SK-N-SH (cell line): ENCODE results near the gene MAPK1. TPM values are rescaled to one million over a fixed set of nuclear protein-coding genes. Genes with fewer than 3 reads are reported as not detected.
"Not testable (repeated sequence)": the region's sequence is repeated elsewhere in the genome, so short reads cannot be mapped to it uniquely, and the experiment has no call there.

Source experiments
- CTCF ChIA-PET: fragments of 300-600, 350-600 bp; formaldehyde crosslinking; extraction: SDS; loops from one replicate; lab custom pipeline; 2021; lab: Yijun Ruan, JAX
- POLR2A ChIA-PET: fragments of 350-600 bp; sonication (Branson Sonifier 250); formaldehyde crosslinking; extraction: SDS; loops from one replicate; lab custom pipeline; 2020; ENCODE audit warnings: antibody characterized with exemption, inconsistent platforms; lab: Yijun Ruan, JAX
- DNase-seq: peaks from one replicate; pipeline ENCODE4 v3.0.0; 2012
- H2AFZ ChIP-seq: fragments of 200-600 bp; sonication (generic); 2 replicates; pipeline ENCODE4 v1.8.1; 2016; ENCODE audit warnings: antibody characterized with exemption, mild to moderate bottlenecking, low read depth
- H3F3A ChIP-seq: fragments of 200-600 bp; sonication (generic); replicated peaks from 2 replicates; pipeline ENCODE3; 2016; ENCODE audit warnings: antibody characterized with exemption, mild to moderate bottlenecking; ENCODE audit not compliant: insufficient read depth
- H3K27ac ChIP-seq, 2 experiments: fragments of 200-500 bp in 1 of 2; fragments of 200-600 bp in 1 of 2; sonication (Bioruptor generic) in 1 of 2; sonication (generic), shearing (Covaris generic) in 1 of 2; 2 replicates each; pipeline versions ENCODE4 v1.5.1 to v1.6.1; 2014 to 2016; ENCODE audit warnings: low read depth in 2 of 2, inconsistent platforms in 1 of 2, low read length in 1 of 2, mild to moderate bottlenecking in 1 of 2, mixed read lengths in 1 of 2
- H3K27me3 ChIP-seq: fragments of 200-600 bp; sonication (generic), shearing (Covaris generic); 2 replicates; pipeline ENCODE4 v1.6.1; 2016; ENCODE audit warnings: mixed run types; ENCODE audit not compliant: insufficient read depth
- H3K36me3 ChIP-seq, 2 experiments: fragments of 200-500 bp in 1 of 2; fragments of 200-600 bp in 1 of 2; sonication (Bioruptor generic) in 1 of 2; sonication (generic) in 1 of 2; replicated peaks in 1 of 2; 2 replicates each; pipeline versions ENCODE3 to v1.5.1; 2014 to 2016; ENCODE audit warnings: low read length in 1 of 2, mild to moderate bottlenecking in 1 of 2; ENCODE audit not compliant: insufficient read depth in 2 of 2, control insufficient read depth in 1 of 2
- H3K4me1 ChIP-seq, 2 experiments: fragments of 200-500 bp in 1 of 2; fragments of 200-600 bp in 1 of 2; sonication (Bioruptor generic) in 1 of 2; sonication (generic), shearing (Covaris generic) in 1 of 2; 2 replicates each; pipeline versions ENCODE4 v1.5.1 to v1.6.1; 2014 to 2016; ENCODE audit warnings: low read depth in 1 of 2, low read length in 1 of 2, mixed run types in 1 of 2; ENCODE audit not compliant: insufficient read depth in 2 of 2, control insufficient read depth in 1 of 2
- H3K4me2 ChIP-seq: fragments of 200-600 bp; sonication (generic), shearing (Covaris generic); 2 replicates; pipeline ENCODE4 v1.6.1; 2017; ENCODE audit warnings: mixed run types
- H3K4me3 ChIP-seq, 2 experiments: fragments of 200-500 bp in 1 of 2; fragments of 200-600 bp in 1 of 2; sonication (Bioruptor generic) in 1 of 2; sonication (generic), shearing (Covaris generic) in 1 of 2; 2 replicates each; pipeline versions ENCODE4 v1.5.1 to v1.8.1; 2014 to 2016; ENCODE audit warnings: low read depth in 2 of 2, inconsistent platforms in 1 of 2, low read length in 1 of 2, mild to moderate bottlenecking in 1 of 2, mixed read lengths in 1 of 2, moderate library complexity in 1 of 2
- H3K79me2 ChIP-seq: fragments of 200-600 bp; sonication (generic); 2 replicates; pipeline ENCODE4 v1.8.1; 2017; ENCODE audit warnings: mild to moderate bottlenecking; ENCODE audit not compliant: insufficient read depth
- H3K9ac ChIP-seq: fragments of 200-600 bp; sonication (generic); 2 replicates; pipeline ENCODE4 v1.6.1; 2017; ENCODE audit warnings: mixed run types
- H3K9me2 ChIP-seq: fragments of 200-600 bp; sonication (generic); 2 replicates; pipeline ENCODE4 v1.6.1; 2017; ENCODE audit warnings: mixed run types
- H3K9me3 ChIP-seq: fragments of 200-600 bp; sonication (generic); 2 replicates; pipeline ENCODE4 v1.6.1; 2017; ENCODE audit warnings: mixed run types, mild to moderate bottlenecking, moderate library complexity
- H4K20me1 ChIP-seq: fragments of 200-600 bp; sonication (generic); 2 replicates; pipeline ENCODE4 v1.6.1; 2017; ENCODE audit warnings: mild to moderate bottlenecking, mixed run types; ENCODE audit not compliant: insufficient read depth
- CHD2 ChIP-seq: fragments of 150-350 bp; IDR thresholded peaks from 2 replicates; pipeline ENCODE4 v1.6.1; 2018; ENCODE audit warnings: low read length; ENCODE audit not compliant: partially characterized antibody
- EZH2phosphoT487 ChIP-seq: fragments of 200-600 bp; sonication (generic); IDR thresholded peaks from 2 replicates; pipeline ENCODE4 v1.6.1; 2017; ENCODE audit warnings: low read depth, mixed run types, mild to moderate bottlenecking, antibody characterized with exemption, moderate library complexity, borderline replicate concordance
- FOSL2 ChIP-seq: IDR thresholded peaks from 2 replicates; pipeline ENCODE4 v1.4.0; 2012; ENCODE audit warnings: low read depth, mild to moderate bottlenecking, moderate library complexity, borderline replicate concordance
- FOXJ3 ChIP-seq: sonication (generic); formaldehyde crosslinking; IDR thresholded peaks from 2 replicates; pipeline ENCODE4 v1.5.1; 2020; ENCODE audit warnings: mild to moderate bottlenecking, missing genetic modification reagents
- FOXM1 ChIP-seq: IDR thresholded peaks from 2 replicates; pipeline ENCODE4 v1.4.0; 2012; ENCODE audit warnings: low read depth, mild to moderate bottlenecking
- GABPA ChIP-seq: IDR thresholded peaks from 2 replicates; pipeline ENCODE4 v1.4.0; 2012; ENCODE audit warnings: low read depth, mild to moderate bottlenecking
- MAX ChIP-seq: IDR thresholded peaks from 2 replicates; pipeline ENCODE4 v1.4.0; 2012; ENCODE audit warnings: low read depth
- MEF2A ChIP-seq: IDR thresholded peaks from 2 replicates; pipeline ENCODE4 v1.4.0; 2012; ENCODE audit warnings: low read depth, borderline replicate concordance
- NRF1 ChIP-seq: IDR thresholded peaks from 2 replicates; pipeline ENCODE4 v1.6.1; 2012; ENCODE audit warnings: low read depth, mild to moderate bottlenecking, low read length
- RAD21 ChIP-seq: IDR thresholded peaks from 2 replicates; pipeline ENCODE4 v1.6.1; 2012; ENCODE audit warnings: mild to moderate bottlenecking, low read length
- RCOR1 ChIP-seq: fragments of 150-350 bp; IDR thresholded peaks from 2 replicates; pipeline ENCODE4 v1.6.1; 2017; ENCODE audit warnings: antibody characterized with exemption, low read length
- RXRA ChIP-seq: IDR thresholded peaks from 2 replicates; pipeline ENCODE4 v1.4.0; 2012; ENCODE audit warnings: low read depth, mild to moderate bottlenecking, borderline replicate concordance
- SIN3A ChIP-seq: IDR thresholded peaks from 2 replicates; pipeline ENCODE4 v1.6.1; 2012; ENCODE audit warnings: low read depth, mild to moderate bottlenecking, low read length, moderate library complexity, borderline replicate concordance
- TCF12 ChIP-seq: IDR thresholded peaks from 2 replicates; pipeline ENCODE4 v1.4.0; 2012
- USF1 ChIP-seq: IDR thresholded peaks from 2 replicates; pipeline ENCODE4 v1.4.0; 2012; ENCODE audit warnings: low read depth, borderline replicate concordance
- ZBTB33 ChIP-seq: IDR thresholded peaks from 2 replicates; pipeline ENCODE4 v1.4.0; 2012; ENCODE audit warnings: low read depth, borderline replicate concordance
- WGBS: methylation state at CpG from one replicate; pipeline ENCODE4 v1.1.6; 2017; ENCODE audit warnings: low lambda C conversion rate; 5-methylcytosine and 5-hydroxymethylcytosine counted together
- polyA plus RNA-seq, 3 experiments: library from polyadenylated mRNA; depleted of rRNA; stranded (reverse); fragments of >200 nt; gene quantifications; 2 replicates each; pipeline ENCODE4 v1.2.3, GENCODE V29; 2012
- TF ChIP-seq, protein P1 (sequence below): fragments of 150-350 bp; IDR thresholded peaks from 2 replicates; pipeline ENCODE4 v1.6.1; 2017; ENCODE audit warnings: antibody characterized with exemption, low read length, low read depth, borderline replicate concordance

The MAPK1 gene
- polyA plus RNA-seq, 1 of the 3 experiments (the other 2 are of a cell fraction) = 25.6 TPM

- Histone ChIP-seq H3K36me3 (peaks cover 8 to 54% of the 10 kb centered on the region in 2 experiments), H3K79me2 (peaks cover 11% of the 10 kb centered on the region; the same call in 1 of the 2 replicates)
- H3K4me3 ChIP-seq, H4K20me1 ChIP-seq, H2AFZ ChIP-seq, H3K9ac ChIP-seq, H3K27ac ChIP-seq, H3K27me3 ChIP-seq, H3F3A ChIP-seq, POLR2A ChIA-PET, DNase-seq, H3K4me2 ChIP-seq, H3K9me2 ChIP-seq, H3K4me1 ChIP-seq, H3K9me3 ChIP-seq: not testable (repeated sequence)
- 97% methylated on average over 10 of the region's 10 CpGs for WGBS
- CTCF ChIA-PET = interaction anchor here (0.5 to 1.2 kb wide), 2 partner anchors 9 to 40 kb away, joined by 3 read pairs; no protein-coding TSS in a partner anchor
Observed at GRCh38 chr22:21787565-21787964, 79.9 kb downstream of the MAPK1 start.

- Histone ChIP-seq H3K9me3 (no peaks in the 10 kb centered on the region), H3K9me2 (no peaks in the 10 kb centered on the region), H3K36me3 (peaks cover 6 to 38% of the 10 kb centered on the region in 2 experiments), H3K4me2 (no peak overlapping the region), H3K4me1 (no peaks in the 10 kb centered on the region; a peak in 1 of 4 replicates), H3K27ac (no peak overlapping the region), H3K4me3 (no peak overlapping the region), H3K27me3 (no peaks in the 10 kb centered on the region), H3K79me2 (peaks cover 10% of the 10 kb centered on the region; the same call in 1 of the 2 replicates), H3K9ac (no peak overlapping the region), H4K20me1 (peaks cover 12% of the 10 kb centered on the region; the same call in 1 of the 2 replicates), H3F3A (peaks cover 10% of the 10 kb centered on the region), H2AFZ (no peak overlapping the region)
- CTCF ChIA-PET = interaction anchor here (1.1 kb wide), 1 partner anchor 9 kb away, joined by 3 read pairs; no protein-coding TSS in a partner anchor
- TF ChIP-seq, protein P1, sequence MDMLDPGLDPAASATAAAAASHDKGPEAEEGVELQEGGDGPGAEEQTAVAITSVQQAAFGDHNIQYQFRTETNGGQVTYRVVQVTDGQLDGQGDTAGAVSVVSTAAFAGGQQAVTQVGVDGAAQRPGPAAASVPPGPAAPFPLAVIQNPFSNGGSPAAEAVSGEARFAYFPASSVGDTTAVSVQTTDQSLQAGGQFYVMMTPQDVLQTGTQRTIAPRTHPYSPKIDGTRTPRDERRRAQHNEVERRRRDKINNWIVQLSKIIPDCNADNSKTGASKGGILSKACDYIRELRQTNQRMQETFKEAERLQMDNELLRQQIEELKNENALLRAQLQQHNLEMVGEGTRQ = no peak
- TF ChIP-seq NRF1 (no peak), USF1 (no peak), RAD21 (no peak), MEF2A (no peak), FOXJ3 (no peak), RXRA (no peak), GABPA (no peak), RCOR1 (no peak), TCF12 (no peak), FOSL2 (no peak), CHD2 (no peak), SIN3A (no peak), FOXM1 (no peak), EZH2phosphoT487 (no peak), ZBTB33 (no peak), MAX (no peak)
- DNase-seq = no peak
- 95% methylated on average over 2 of the region's 2 CpGs for WGBS
- POLR2A ChIA-PET = interaction anchor here (0.6 kb wide), 1 partner anchor 141 kb away, joined by 3 read pairs; no protein-coding TSS in a partner anchor
Observed at GRCh38 chr22:21780259-21780658, 87.2 kb downstream of the MAPK1 start.
